HEK293 (cell line): ENCODE measurements around the gene SCAF1.

Experiments used
- CTCF ChIA-PET: fragments of 350-600 bp; formaldehyde crosslinking; extraction: SDS; loops from one replicate; lab custom pipeline; 2021; ENCODE audit warnings: antibody characterized with exemption; lab: Yijun Ruan, JAX
- POLR2A ChIA-PET: fragments of 300-600 bp; formaldehyde crosslinking; extraction: SDS; loops from one replicate; lab custom pipeline; 2020; ENCODE audit warnings: antibody characterized with exemption, inconsistent platforms; lab: Yijun Ruan, JAX
- H3K27ac ChIP-seq: fragments of 200-500 bp; sonication (Bioruptor generic); 2 replicates; pipeline ENCODE4 v1.5.1; 2014; ENCODE audit warnings: low read depth, low read length, control low read depth, inconsistent platforms; ENCODE audit errors: extremely low read depth
- H3K36me3 ChIP-seq, 2 experiments: fragments of 200-500 bp in 1 of 2; sonication (Bioruptor generic) in 1 of 2; 1 replicate in 1 of 2; 2 replicates in 1 of 2; pipeline ENCODE4 v1.5.1; 2014 to 2017; ENCODE audit warnings: inconsistent platforms in 2 of 2, low read length in 2 of 2; ENCODE audit not compliant: control insufficient read depth in 2 of 2, insufficient read depth in 1 of 2
- H3K4me1 ChIP-seq: fragments of 200-500 bp; sonication (Bioruptor generic); 2 replicates; pipeline ENCODE4 v1.5.1; 2014; ENCODE audit warnings: mild to moderate bottlenecking, low read length, inconsistent platforms; ENCODE audit not compliant: control insufficient read depth, insufficient read depth
- H3K4me3 ChIP-seq: 2 replicates; pipeline ENCODE4 v1.5.1; 2011; ENCODE audit warnings: low read depth, mild to moderate bottlenecking, control low read depth, low read length, moderate library complexity
- H3K9me3 ChIP-seq: fragments of 200-500 bp; sonication (Bioruptor generic); 2 replicates; pipeline ENCODE4 v1.5.1; 2014; ENCODE audit warnings: low read depth, low read length, inconsistent platforms; ENCODE audit not compliant: control insufficient read depth, insufficient read depth
- BCL11B ChIP-seq: fragments of 450-650 bp; formaldehyde crosslinking; IDR thresholded peaks from 2 replicates; pipeline ENCODE4 v1.5.1; 2016; ENCODE audit warnings: low read depth, missing biosample characterization, missing genetic modification characterization
- GFI1B ChIP-seq: fragments of 450-650 bp; formaldehyde crosslinking; IDR thresholded peaks from 2 replicates; pipeline ENCODE4 v1.5.1; 2016; ENCODE audit warnings: missing biosample characterization, missing genetic modification characterization
- GLI4 ChIP-seq: fragments of 450-650 bp; formaldehyde crosslinking; IDR thresholded peaks from 2 replicates; pipeline ENCODE4 v1.5.1; 2016; ENCODE audit warnings: missing biosample characterization, missing genetic modification characterization
- MZF1 ChIP-seq: fragments of 450-650 bp; formaldehyde crosslinking; IDR thresholded peaks from 2 replicates; pipeline ENCODE4 v1.5.1; 2017; ENCODE audit warnings: missing biosample characterization, missing genetic modification characterization, borderline replicate concordance
- SCRT1 ChIP-seq: fragments of 450-650 bp; formaldehyde crosslinking; IDR thresholded peaks from 2 replicates; pipeline ENCODE4 v1.5.1; 2016; ENCODE audit warnings: missing biosample characterization, missing genetic modification characterization, borderline replicate concordance
- ZBTB8A ChIP-seq: fragments of 450-650 bp; formaldehyde crosslinking; IDR thresholded peaks from 2 replicates; pipeline ENCODE4 v1.5.1; 2016; ENCODE audit warnings: missing biosample characterization, missing genetic modification characterization
- ZFP3 ChIP-seq: fragments of 450-650 bp; formaldehyde crosslinking; IDR thresholded peaks from 2 replicates; pipeline ENCODE4 v1.5.1; 2016; ENCODE audit warnings: low read depth, missing biosample characterization, missing genetic modification characterization
- ZNF175 ChIP-seq: fragments of 450-650 bp; formaldehyde crosslinking; IDR thresholded peaks from 2 replicates; pipeline ENCODE4 v1.5.1; 2016; ENCODE audit warnings: missing biosample characterization, missing genetic modification characterization
- ZNF292 ChIP-seq: fragments of 450-650 bp; formaldehyde crosslinking; IDR thresholded peaks from 2 replicates; pipeline ENCODE4 v1.5.1; 2016; ENCODE audit warnings: low read depth, missing biosample characterization, missing genetic modification characterization, borderline replicate concordance
- ZNF404 ChIP-seq: fragments of 450-650 bp; formaldehyde crosslinking; IDR thresholded peaks from 2 replicates; pipeline ENCODE4 v1.5.1; 2017; ENCODE audit warnings: missing biosample characterization, missing genetic modification characterization
- ZNF416 ChIP-seq: fragments of 450-650 bp; formaldehyde crosslinking; IDR thresholded peaks from 2 replicates; pipeline ENCODE4 v1.5.1; 2016; ENCODE audit warnings: missing biosample characterization, missing genetic modification characterization
- ZNF48 ChIP-seq: fragments of 450-650 bp; formaldehyde crosslinking; IDR thresholded peaks from 2 replicates; pipeline ENCODE4 v1.5.1; 2016; ENCODE audit warnings: missing biosample characterization, missing genetic modification characterization
- ZNF544 ChIP-seq: fragments of 450-650 bp; formaldehyde crosslinking; IDR thresholded peaks from 2 replicates; pipeline ENCODE4 v1.5.0; 2017; ENCODE audit warnings: missing biosample characterization, missing genetic modification characterization
- ZNF664 ChIP-seq: fragments of 450-650 bp; formaldehyde crosslinking; IDR thresholded peaks from 2 replicates; pipeline ENCODE4 v1.5.1; 2016; ENCODE audit warnings: missing biosample characterization, missing genetic modification characterization
- ZNF785 ChIP-seq: fragments of 450-650 bp; formaldehyde crosslinking; IDR thresholded peaks from 2 replicates; pipeline ENCODE4 v1.5.1; 2016; ENCODE audit warnings: missing biosample characterization, missing genetic modification characterization
- ZNF837 ChIP-seq: fragments of 450-650 bp; formaldehyde crosslinking; IDR thresholded peaks from 2 replicates; pipeline ENCODE4 v1.5.1; 2016; ENCODE audit warnings: missing biosample characterization, missing genetic modification characterization
- ZSCAN30 ChIP-seq: fragments of 450-650 bp; IDR thresholded peaks from 2 replicates; pipeline ENCODE4 v1.5.1; 2018; ENCODE audit warnings: missing biosample characterization, mild to moderate bottlenecking, missing genetic modification characterization, moderate library complexity
- TF ChIP-seq, protein P1 (sequence below): fragments of 450-650 bp; formaldehyde crosslinking; IDR thresholded peaks from 2 replicates; pipeline ENCODE4; 2016; ENCODE audit warnings: missing biosample characterization, missing genetic modification characterization
- TF ChIP-seq, protein P2 (sequence below): fragments of 450-650 bp; formaldehyde crosslinking; IDR thresholded peaks from 2 replicates; pipeline ENCODE4 v1.5.1; 2016; ENCODE audit warnings: missing biosample characterization, missing genetic modification characterization
- TF ChIP-seq, protein P3 (sequence below): fragments of 450-650 bp; formaldehyde crosslinking; IDR thresholded peaks from 2 replicates; pipeline ENCODE4 v1.5.1; 2017; ENCODE audit warnings: missing biosample characterization, missing genetic modification characterization
- TF ChIP-seq, protein P4 (sequence below): fragments of 450-650 bp; formaldehyde crosslinking; IDR thresholded peaks from 2 replicates; pipeline ENCODE4 v1.5.1; 2016; ENCODE audit warnings: missing biosample characterization, missing genetic modification characterization
- TF ChIP-seq, protein P5 (sequence below): fragments of 450-650 bp; formaldehyde crosslinking; IDR thresholded peaks from 2 replicates; pipeline ENCODE4 v1.5.1; 2016; ENCODE audit warnings: missing biosample characterization, missing genetic modification characterization

SCAF1 gene

DNA sequence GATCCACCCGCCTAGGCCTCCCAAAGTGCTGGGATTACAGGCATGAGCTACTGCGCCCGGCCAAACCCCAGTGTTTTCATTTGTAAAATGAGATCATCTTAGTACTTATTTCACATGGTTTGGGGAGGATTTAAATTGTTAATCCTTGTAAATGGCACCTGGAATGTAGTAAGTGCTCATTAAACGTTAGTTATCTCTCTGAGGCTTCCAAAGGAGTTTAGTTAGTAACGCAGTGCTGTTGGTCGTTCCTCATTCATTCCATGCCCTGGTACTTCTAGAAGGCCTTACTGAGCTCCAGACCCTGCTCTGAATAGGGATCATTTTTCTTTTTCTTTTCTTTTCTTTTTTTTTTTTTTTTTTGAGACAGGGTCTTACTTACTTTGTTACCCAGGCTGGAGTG lies 54.1 kb downstream of the SCAF1 start:
- Histone ChIP-seq H3K4me3 (no peak overlapping the region), H3K9me3 (no peaks in the 10 kb centered on the region), H3K27ac (no peak overlapping the region), H3K4me1 (peaks cover 3% of the 10 kb centered on the region; the same call in 1 of the 2 replicates), H3K36me3 (no peaks in the 10 kb centered on the region)
- ChIA-PET POLR2A (interaction anchor here (0.7 kb wide), 1 partner anchor 289 kb away, joined by 7 read pairs; no protein-coding TSS in a partner anchor), CTCF (interaction anchor here (1.3 kb wide), 1 partner anchor 11 kb away, joined by 4 read pairs; no protein-coding TSS in a partner anchor)
- TF ChIP-seq BCL11B (tag by site-specific recombination) = no peak
- peak; percentile 98 for TF ChIP-seq ZNF664

DNA sequence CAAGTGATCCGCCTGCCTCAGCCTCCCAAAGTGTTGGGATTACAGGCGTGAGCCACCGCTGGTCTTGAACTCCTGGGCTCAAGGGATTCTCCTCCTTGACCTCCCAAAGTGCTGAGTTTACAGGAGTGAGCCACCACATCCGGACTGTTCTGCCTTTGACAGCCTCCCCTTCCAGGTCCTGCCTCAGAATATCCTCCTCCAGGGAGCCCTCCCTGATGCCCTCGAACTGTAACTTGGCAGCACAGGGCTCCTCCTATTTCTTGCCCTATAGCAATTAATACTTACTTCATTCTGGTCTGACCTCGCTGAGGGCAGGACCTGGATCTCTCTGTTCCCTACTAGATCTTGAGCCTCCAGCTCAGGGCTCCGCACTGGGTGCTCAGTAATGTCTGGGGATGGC lies 54.9 kb downstream of the SCAF1 start:
- H3K9me3 ChIP-seq = no peaks in the 10 kb centered on the region
- CTCF ChIA-PET = interaction anchor here (0.6 to 1.3 kb wide), 2 partner anchors 12 kb away, joined by 3 to 4 read pairs; no protein-coding TSS in a partner anchor
- TF ChIP-seq ZNF416 (tag by site-specific recombination) (no peak), ZNF48 (tag by site-specific recombination) (no peak), ZNF175 (tag by site-specific recombination) (no peak), ZFP3 (tag by site-specific recombination) (no peak), GFI1B (tag by site-specific recombination) (no peak), ZNF837 (no peak), ZNF292 (tag by site-specific recombination) (no peak), SCRT1 (tag by site-specific recombination) (no peak), ZNF544 (tag by site-specific recombination) (no peak), ZSCAN30 (tag by site-specific recombination) (no peak), MZF1 (tag by site-specific recombination) (no peak), ZNF785 (tag by site-specific recombination) (no peak), GLI4 (no peak), ZNF404 (no peak)
- TF ChIP-seq, protein P1, sequence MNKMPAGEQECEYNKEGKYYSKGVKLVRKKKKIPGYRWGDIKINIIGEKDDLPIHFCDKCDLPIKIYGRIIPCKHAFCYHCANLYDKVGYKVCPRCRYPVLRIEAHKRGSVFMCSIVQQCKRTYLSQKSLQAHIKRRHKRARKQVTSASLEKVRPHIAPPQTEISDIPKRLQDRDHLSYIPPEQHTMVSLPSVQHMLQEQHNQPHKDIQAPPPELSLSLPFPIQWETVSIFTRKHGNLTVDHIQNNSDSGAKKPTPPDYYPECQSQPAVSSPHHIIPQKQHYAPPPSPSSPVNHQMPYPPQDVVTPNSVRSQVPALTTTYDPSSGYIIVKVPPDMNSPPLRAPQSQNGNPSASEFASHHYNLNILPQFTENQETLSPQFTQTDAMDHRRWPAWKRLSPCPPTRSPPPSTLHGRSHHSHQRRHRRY = no peak
- TF ChIP-seq, protein P2, sequence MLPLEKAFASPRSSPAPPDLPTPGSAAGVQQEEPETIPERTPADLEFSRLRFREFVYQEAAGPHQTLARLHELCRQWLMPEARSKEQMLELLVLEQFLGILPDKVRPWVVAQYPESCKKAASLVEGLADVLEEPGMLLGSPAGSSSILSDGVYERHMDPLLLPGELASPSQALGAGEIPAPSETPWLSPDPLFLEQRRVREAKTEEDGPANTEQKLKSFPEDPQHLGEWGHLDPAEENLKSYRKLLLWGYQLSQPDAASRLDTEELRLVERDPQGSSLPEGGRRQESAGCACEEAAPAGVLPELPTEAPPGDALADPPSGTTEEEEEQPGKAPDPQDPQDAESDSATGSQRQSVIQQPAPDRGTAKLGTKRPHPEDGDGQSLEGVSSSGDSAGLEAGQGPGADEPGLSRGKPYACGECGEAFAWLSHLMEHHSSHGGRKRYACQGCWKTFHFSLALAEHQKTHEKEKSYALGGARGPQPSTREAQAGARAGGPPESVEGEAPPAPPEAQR = no peak
- TF ChIP-seq, protein P3, sequence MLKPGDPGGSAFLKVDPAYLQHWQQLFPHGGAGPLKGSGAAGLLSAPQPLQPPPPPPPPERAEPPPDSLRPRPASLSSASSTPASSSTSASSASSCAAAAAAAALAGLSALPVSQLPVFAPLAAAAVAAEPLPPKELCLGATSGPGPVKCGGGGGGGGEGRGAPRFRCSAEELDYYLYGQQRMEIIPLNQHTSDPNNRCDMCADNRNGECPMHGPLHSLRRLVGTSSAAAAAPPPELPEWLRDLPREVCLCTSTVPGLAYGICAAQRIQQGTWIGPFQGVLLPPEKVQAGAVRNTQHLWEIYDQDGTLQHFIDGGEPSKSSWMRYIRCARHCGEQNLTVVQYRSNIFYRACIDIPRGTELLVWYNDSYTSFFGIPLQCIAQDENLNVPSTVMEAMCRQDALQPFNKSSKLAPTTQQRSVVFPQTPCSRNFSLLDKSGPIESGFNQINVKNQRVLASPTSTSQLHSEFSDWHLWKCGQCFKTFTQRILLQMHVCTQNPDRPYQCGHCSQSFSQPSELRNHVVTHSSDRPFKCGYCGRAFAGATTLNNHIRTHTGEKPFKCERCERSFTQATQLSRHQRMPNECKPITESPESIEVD (tag by site-specific recombination) = no peak
- no peaks in the 10 kb centered on the region for H3K36me3 ChIP-seq
- H3K4me1 ChIP-seq = no peaks in the 10 kb centered on the region
- H3K27ac ChIP-seq = no peak overlapping the region
- H3K4me3 ChIP-seq = no peak overlapping the region
- POLR2A ChIA-PET = no interaction called here

DNA sequence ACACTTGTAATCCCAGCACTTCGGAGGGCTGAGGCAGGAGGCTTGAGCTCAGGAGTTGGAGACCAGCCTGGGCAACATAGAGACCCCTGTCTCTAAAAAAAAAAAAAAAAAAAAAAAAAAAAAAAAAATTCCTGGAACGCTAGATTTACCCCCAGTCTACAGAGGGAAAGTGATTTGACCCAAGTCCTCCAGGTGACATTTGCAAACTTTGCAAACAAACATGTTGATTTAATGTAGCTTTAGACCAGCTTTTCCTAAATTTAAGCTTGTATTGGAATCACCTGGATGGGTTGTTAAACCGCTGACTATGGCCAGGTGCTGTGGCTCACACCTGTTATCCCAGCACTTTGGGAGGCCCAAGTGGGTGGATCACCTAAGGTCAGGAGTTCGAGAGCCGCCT lies 57.4 kb downstream of the SCAF1 start:
- no peak overlapping the region for H3K4me3 ChIP-seq
- ChIA-PET POLR2A (interaction anchor here (1.0 to 1.1 kb wide), 2 partner anchors 107 to 119 kb away, joined by 3 read pairs; partner anchors contain the start of gene NOSIP), CTCF (interaction anchor here (1.4 to 1.7 kb wide), 3 partner anchors 18 to 19 kb away, joined by 4 to 10 read pairs (median 5); no protein-coding TSS in a partner anchor)
- TF ChIP-seq, protein P4, sequence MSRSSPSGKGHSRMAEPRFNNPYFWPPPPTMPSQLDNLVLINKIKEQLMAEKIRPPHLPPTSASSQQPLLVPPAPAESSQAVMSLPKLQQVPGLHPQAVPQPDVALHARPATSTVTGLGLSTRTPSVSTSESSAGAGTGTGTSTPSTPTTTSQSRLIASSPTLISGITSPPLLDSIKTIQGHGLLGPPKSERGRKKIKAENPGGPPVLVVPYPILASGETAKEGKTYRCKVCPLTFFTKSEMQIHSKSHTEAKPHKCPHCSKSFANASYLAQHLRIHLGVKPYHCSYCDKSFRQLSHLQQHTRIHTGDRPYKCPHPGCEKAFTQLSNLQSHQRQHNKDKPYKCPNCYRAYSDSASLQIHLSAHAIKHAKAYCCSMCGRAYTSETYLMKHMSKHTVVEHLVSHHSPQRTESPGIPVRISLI (tag by site-specific recombination) = 0 out of 2 replicates have a peak, but pooled peaks have one; percentile 33
- TF ChIP-seq, protein P5, sequence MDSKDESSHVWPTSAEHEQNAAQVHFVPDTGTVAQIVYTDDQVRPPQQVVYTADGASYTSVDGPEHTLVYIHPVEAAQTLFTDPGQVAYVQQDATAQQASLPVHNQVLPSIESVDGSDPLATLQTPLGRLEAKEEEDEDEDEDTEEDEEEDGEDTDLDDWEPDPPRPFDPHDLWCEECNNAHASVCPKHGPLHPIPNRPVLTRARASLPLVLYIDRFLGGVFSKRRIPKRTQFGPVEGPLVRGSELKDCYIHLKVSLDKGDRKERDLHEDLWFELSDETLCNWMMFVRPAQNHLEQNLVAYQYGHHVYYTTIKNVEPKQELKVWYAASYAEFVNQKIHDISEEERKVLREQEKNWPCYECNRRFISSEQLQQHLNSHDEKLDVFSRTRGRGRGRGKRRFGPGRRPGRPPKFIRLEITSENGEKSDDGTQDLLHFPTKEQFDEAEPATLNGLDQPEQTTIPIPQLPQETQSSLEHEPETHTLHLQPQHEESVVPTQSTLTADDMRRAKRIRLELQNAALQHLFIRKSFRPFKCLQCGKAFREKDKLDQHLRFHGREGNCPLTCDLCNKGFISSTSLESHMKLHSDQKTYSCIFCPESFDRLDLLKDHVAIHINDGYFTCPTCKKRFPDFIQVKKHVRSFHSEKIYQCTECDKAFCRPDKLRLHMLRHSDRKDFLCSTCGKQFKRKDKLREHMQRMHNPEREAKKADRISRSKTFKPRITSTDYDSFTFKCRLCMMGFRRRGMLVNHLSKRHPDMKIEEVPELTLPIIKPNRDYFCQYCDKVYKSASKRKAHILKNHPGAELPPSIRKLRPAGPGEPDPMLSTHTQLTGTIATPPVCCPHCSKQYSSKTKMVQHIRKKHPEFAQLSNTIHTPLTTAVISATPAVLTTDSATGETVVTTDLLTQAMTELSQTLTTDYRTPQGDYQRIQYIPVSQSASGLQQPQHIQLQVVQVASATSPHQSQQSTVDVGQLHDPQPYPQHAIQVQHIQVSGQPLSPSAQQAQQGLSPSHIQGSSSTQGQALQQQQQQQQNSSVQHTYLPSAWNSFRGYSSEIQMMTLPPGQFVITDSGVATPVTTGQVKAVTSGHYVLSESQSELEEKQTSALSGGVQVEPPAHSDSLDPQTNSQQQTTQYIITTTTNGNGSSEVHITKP (tag by site-specific recombination) = peak; percentile 62
- TF ChIP-seq, protein P2 = no peak
- TF ChIP-seq ZBTB8A (tag by site-specific recombination) = no peak
- no peaks in the 10 kb centered on the region; a peak in 1 of 3 replicates for H3K36me3 ChIP-seq
- H3K4me1 ChIP-seq = no peaks in the 10 kb centered on the region
- no peak overlapping the region for H3K27ac ChIP-seq
- H3K9me3 ChIP-seq = no peaks in the 10 kb centered on the region
